ENCODE results near the gene MFSD12.

MFSD12 gene

GRCh38 chr19:3527238-3527910 lies 30.0 kb downstream of the MFSD12 start:
- no peak overlapping the region for H3K9ac ChIP-seq (ENCODE audit: low read depth, low read length)
- H3K36me3 ChIP-seq (ENCODE audit: control insufficient read depth, insufficient read depth, low read length) = peaks cover 49% of the 10 kb centered on the region
- H3K27ac ChIP-seq (ENCODE audit: low read depth, low read length) = no peak overlapping the region
- H3K9me3 ChIP-seq (ENCODE audit: control insufficient read depth, insufficient read depth, low read length) = no peaks in the 10 kb centered on the region
- no peaks in the 10 kb centered on the region for H3K4me1 ChIP-seq (ENCODE audit: control insufficient read depth, insufficient read depth, low read length)
- no peaks in the 10 kb centered on the region for H3K27me3 ChIP-seq (ENCODE audit: control insufficient read depth, insufficient read depth, low read length)
- no peak overlapping the region for H3K4me3 ChIP-seq (ENCODE audit: low read depth, low read length)

GRCh38 chr19:3526507-3527237 lies 30.7 kb downstream of the MFSD12 start:
- Histone ChIP-seq H3K4me1 (ENCODE audit: control insufficient read depth, insufficient read depth, low read length) (no peaks in the 10 kb centered on the region), H3K27ac (ENCODE audit: low read depth, low read length) (no peak overlapping the region), H3K9me3 (ENCODE audit: control insufficient read depth, insufficient read depth, low read length) (no peaks in the 10 kb centered on the region), H3K4me3 (ENCODE audit: low read depth, low read length) (no peak overlapping the region), H3K27me3 (ENCODE audit: control insufficient read depth, insufficient read depth, low read length) (no peaks in the 10 kb centered on the region), H3K36me3 (ENCODE audit: control insufficient read depth, insufficient read depth, low read length) (peaks cover 42% of the 10 kb centered on the region), H3K9ac (ENCODE audit: low read depth, low read length) (no peak overlapping the region)

GRCh38 chr19:3524904-3525451 lies 32.4 kb downstream of the MFSD12 start:
- no peaks in the 10 kb centered on the region for H3K4me1 ChIP-seq (ENCODE audit: control insufficient read depth, insufficient read depth, low read length)
- H3K9me3 ChIP-seq (ENCODE audit: control insufficient read depth, insufficient read depth, low read length) = no peaks in the 10 kb centered on the region
- no peak overlapping the region for H3K9ac ChIP-seq (ENCODE audit: low read depth, low read length)
- H3K27me3 ChIP-seq (ENCODE audit: control insufficient read depth, insufficient read depth, low read length) = no peaks in the 10 kb centered on the region
- H3K27ac ChIP-seq (ENCODE audit: low read depth, low read length) = no peak overlapping the region
- peaks cover 39% of the 10 kb centered on the region for H3K36me3 ChIP-seq (ENCODE audit: control insufficient read depth, insufficient read depth, low read length)
- no peak overlapping the region for H3K4me3 ChIP-seq (ENCODE audit: low read depth, low read length)

DNA sequence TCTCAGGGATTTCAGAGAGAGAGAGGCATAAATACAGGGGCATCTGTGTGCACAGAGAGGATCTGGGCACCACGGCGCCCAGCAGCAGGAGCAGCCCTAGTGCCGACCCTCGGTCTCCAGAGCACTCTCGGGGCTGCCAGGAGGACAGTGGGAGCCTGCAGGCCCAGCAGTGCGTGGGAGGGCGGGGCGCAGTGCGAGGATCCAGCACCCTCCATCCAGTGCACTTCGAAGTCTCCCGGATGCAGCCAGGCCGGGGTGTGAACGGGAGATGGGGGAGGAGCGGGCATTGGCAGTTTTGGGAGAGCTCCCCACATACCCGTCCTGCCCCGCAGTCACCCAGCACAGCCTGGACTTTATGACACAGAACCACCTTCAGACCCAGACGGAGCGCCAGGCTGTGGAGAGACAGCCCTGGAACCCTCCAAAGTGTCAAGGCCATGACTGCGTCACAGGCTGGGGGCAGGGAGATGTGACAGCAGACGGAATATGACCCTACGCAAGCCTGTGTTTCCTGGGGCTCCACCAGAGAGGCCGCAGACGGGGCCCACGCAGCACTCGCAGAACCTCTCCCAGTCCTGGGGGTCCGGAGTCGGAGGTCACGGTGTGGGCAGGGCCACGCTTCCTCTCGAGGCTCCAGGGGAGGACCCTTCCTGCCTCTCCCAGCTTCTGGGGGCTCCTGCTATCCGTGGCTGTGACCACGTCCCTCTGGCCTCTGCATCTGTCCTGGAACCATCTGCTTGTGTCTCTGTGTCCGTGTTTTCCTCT lies 33.1 kb downstream of the MFSD12 start:
- no peak overlapping the region for H3K9ac ChIP-seq (ENCODE audit: low read depth, low read length)
- no peaks in the 10 kb centered on the region for H3K27me3 ChIP-seq (ENCODE audit: control insufficient read depth, insufficient read depth, low read length)
- H3K9me3 ChIP-seq (ENCODE audit: control insufficient read depth, insufficient read depth, low read length) = no peaks in the 10 kb centered on the region
- no peak overlapping the region for H3K4me3 ChIP-seq (ENCODE audit: low read depth, low read length)
- peaks cover 41% of the 10 kb centered on the region for H3K36me3 ChIP-seq (ENCODE audit: control insufficient read depth, insufficient read depth, low read length)
- H3K4me1 ChIP-seq (ENCODE audit: control insufficient read depth, insufficient read depth, low read length) = peaks cover 5% of the 10 kb centered on the region; the same call in 1 of the 2 replicates
- H3K27ac ChIP-seq (ENCODE audit: low read depth, low read length) = no peak overlapping the region

DNA sequence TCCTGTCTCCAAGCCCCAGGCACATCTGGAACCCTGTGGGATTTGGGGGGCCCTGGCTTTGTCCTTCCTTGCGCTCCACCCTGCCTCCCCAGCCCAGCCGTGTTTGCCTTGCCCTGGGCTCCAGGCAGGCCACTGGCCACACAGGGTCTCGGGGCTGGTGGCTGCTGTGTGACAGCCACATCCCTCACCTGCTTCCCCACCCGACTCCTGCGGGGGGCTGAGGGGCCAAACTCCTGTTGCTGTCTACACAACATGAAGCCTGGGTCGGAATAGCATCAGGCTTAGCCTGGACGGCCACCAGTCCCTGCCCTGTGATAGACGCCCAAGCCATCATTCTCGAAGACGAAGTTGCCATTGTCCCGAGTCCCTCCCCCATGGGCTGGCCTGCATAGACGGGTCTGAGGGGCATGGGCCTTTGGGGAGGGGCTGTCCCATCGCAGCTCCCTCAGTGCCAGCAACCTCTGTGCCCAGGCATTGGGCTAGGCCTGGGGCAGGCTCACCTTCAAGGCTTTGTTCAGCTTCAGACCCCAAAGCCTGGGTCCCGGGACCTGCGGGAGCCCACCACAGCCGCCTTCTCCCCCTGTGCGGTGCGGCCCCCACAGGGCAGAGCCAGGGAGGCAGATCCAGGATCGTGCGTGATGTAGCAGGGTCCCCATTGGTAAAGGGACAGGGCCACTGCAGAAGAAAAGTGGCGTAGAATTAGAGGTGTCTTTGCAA lies 33.9 kb downstream of the MFSD12 start:
- H3K9ac ChIP-seq (ENCODE audit: low read depth, low read length) = no peak overlapping the region
- no peak overlapping the region for H3K4me3 ChIP-seq (ENCODE audit: low read depth, low read length)
- no peaks in the 10 kb centered on the region for H3K27me3 ChIP-seq (ENCODE audit: control insufficient read depth, insufficient read depth, low read length)
- peaks cover 12% of the 10 kb centered on the region for H3K4me1 ChIP-seq (ENCODE audit: control insufficient read depth, insufficient read depth, low read length)
- no peaks in the 10 kb centered on the region for H3K9me3 ChIP-seq (ENCODE audit: control insufficient read depth, insufficient read depth, low read length)
- H3K27ac ChIP-seq (ENCODE audit: low read depth, low read length) = no peak overlapping the region
- peaks cover 41% of the 10 kb centered on the region for H3K36me3 ChIP-seq (ENCODE audit: control insufficient read depth, insufficient read depth, low read length)

GRCh38 chr19:3522421-3523360 lies 34.7 kb downstream of the MFSD12 start:
- H3K4me1 ChIP-seq (ENCODE audit: control insufficient read depth, insufficient read depth, low read length) = peaks cover 15% of the 10 kb centered on the region
- H3K36me3 ChIP-seq (ENCODE audit: control insufficient read depth, insufficient read depth, low read length) = peaks cover 40% of the 10 kb centered on the region
- H3K9me3 ChIP-seq (ENCODE audit: control insufficient read depth, insufficient read depth, low read length) = no peaks in the 10 kb centered on the region
- no peak overlapping the region for H3K9ac ChIP-seq (ENCODE audit: low read depth, low read length)
- H3K27ac ChIP-seq (ENCODE audit: low read depth, low read length) = no peak overlapping the region
- no peaks in the 10 kb centered on the region for H3K27me3 ChIP-seq (ENCODE audit: control insufficient read depth, insufficient read depth, low read length)
- H3K4me3 ChIP-seq (ENCODE audit: low read depth, low read length) = no peak overlapping the region

DNA sequence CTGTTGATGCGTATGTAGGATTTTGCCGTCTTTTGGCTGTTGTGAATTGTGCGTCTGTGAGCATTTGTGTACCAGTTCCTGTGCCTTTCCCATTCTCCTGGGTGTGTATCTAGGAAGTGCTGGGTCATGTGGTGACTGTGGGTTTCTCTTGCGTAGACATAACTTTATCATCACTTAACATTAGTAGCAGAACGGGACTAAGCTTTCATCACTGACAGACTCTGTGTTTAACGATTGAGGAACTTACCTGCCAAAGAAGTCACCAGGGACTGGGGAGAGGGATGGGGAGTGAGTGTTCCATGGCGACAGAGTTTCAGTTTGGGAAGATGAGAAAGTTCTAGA lies 36.3 kb downstream of the MFSD12 start:
- no peak overlapping the region for H3K27ac ChIP-seq (ENCODE audit: low read depth, low read length)
- peaks cover 15% of the 10 kb centered on the region for H3K4me1 ChIP-seq (ENCODE audit: control insufficient read depth, insufficient read depth, low read length)
- H3K9ac ChIP-seq (ENCODE audit: low read depth, low read length) = no peak overlapping the region
- no peak overlapping the region for H3K4me3 ChIP-seq (ENCODE audit: low read depth, low read length)
- H3K9me3 ChIP-seq (ENCODE audit: control insufficient read depth, insufficient read depth, low read length) = no peaks in the 10 kb centered on the region
- no peaks in the 10 kb centered on the region for H3K27me3 ChIP-seq (ENCODE audit: control insufficient read depth, insufficient read depth, low read length)
- peaks cover 31% of the 10 kb centered on the region for H3K36me3 ChIP-seq (ENCODE audit: control insufficient read depth, insufficient read depth, low read length)

GRCh38 chr19:3520166-3521103 lies 37.0 kb downstream of the MFSD12 start:
- Histone ChIP-seq H3K9ac (ENCODE audit: low read depth, low read length) (no peak overlapping the region), H3K9me3 (ENCODE audit: control insufficient read depth, insufficient read depth, low read length) (no peaks in the 10 kb centered on the region), H3K27ac (ENCODE audit: low read depth, low read length) (no peak overlapping the region), H3K36me3 (ENCODE audit: control insufficient read depth, insufficient read depth, low read length) (peaks cover 31% of the 10 kb centered on the region), H3K4me3 (ENCODE audit: low read depth, low read length) (no peak overlapping the region), H3K4me1 (ENCODE audit: control insufficient read depth, insufficient read depth, low read length) (peaks cover 15% of the 10 kb centered on the region), H3K27me3 (ENCODE audit: control insufficient read depth, insufficient read depth, low read length) (no peaks in the 10 kb centered on the region)

DNA sequence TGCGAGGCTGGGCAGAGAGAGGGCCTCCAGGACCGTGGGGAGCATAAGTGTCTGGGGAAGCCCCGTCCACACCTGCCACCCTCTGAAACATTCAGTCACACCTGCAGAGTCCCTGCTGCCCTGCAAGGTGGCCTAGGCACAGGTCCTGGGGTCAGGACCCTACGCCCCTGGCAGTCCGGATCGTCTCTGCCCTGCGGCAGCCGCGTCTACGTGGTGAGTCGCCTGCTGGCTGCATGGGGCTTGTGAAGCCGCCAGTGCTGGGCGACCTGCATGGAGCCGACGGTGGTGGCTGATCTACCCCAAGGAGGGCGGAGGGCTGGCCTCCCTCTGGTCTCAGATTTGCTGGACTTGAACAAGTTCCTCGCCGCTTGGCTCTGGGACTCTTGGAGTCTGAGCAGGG lies 38.3 kb downstream of the MFSD12 start:
- Histone ChIP-seq H3K9me3 (ENCODE audit: control insufficient read depth, insufficient read depth, low read length) (no peaks in the 10 kb centered on the region), H3K27me3 (ENCODE audit: control insufficient read depth, insufficient read depth, low read length) (no peaks in the 10 kb centered on the region), H3K36me3 (ENCODE audit: control insufficient read depth, insufficient read depth, low read length) (peaks cover 22% of the 10 kb centered on the region), H3K9ac (ENCODE audit: low read depth, low read length) (no peak overlapping the region), H3K4me1 (ENCODE audit: control insufficient read depth, insufficient read depth, low read length) (peaks cover 15% of the 10 kb centered on the region), H3K4me3 (ENCODE audit: low read depth, low read length) (no peak overlapping the region), H3K27ac (ENCODE audit: low read depth, low read length) (no peak overlapping the region)
